Psoas muscle (tissue), 8 donors: ENCODE measurements around the gene OR2D2. TPM values are rescaled to one million over a fixed set of nuclear protein-coding genes. Genes with fewer than 3 reads are reported as not detected.

Source experiments
- ATAC-seq, 4 donors: fragments of 200-7000 bp; cut with Tn5 transposase; one replicate each; pipeline ENCODE4 v1.9.1; 2020; ENCODE audit warnings: moderate library complexity in 3 of 4, mild to moderate bottlenecking in 2 of 4
- DNase-seq, 2 donors: peaks; one replicate each; pipeline ENCODE4 v3.0.0-alpha.2; 2020
- H3K27ac ChIP-seq: fragments of 200-600 bp; one replicate; pipeline ENCODE4 v1.8.0; 2022
- H3K27me3 ChIP-seq, 3 donors: fragments of 200-600 bp in 1 of 3; one replicate each; pipeline versions ENCODE4 v1.6.1 to v1.8.0; 2013 to 2022; ENCODE audit warnings: low read length in 2 of 3, mild to moderate bottlenecking in 2 of 3, moderate library complexity in 1 of 3; ENCODE audit not compliant: insufficient read depth in 3 of 3
- H3K36me3 ChIP-seq, 2 donors: fragments of 200-600 bp in 1 of 2; one replicate each; pipeline versions ENCODE4 v1.6.1 to v1.8.0; 2013 to 2022; ENCODE audit warnings: low read depth in 1 of 2, mild to moderate bottlenecking in 1 of 2, moderate library complexity in 1 of 2; ENCODE audit not compliant: insufficient read depth in 1 of 2
- H3K4me1 ChIP-seq: fragments of 200-600 bp; one replicate; pipeline ENCODE4 v1.8.0; 2022
- H3K4me3 ChIP-seq: fragments of 200-600 bp; one replicate; pipeline ENCODE4 v1.8.0; 2022; ENCODE audit warnings: mild to moderate bottlenecking
- H3K9me3 ChIP-seq: fragments of 200-600 bp; one replicate; pipeline ENCODE4 v1.8.0; 2022
- WGBS, 3 donors: extraction: QIAGEN DNeasy Blood & Tissue Kit; methylation state at CpG; one replicate each; pipeline versions ENCODE4 v1.1.6 to v1.1.7; 2013; 5-methylcytosine and 5-hydroxymethylcytosine counted together
- intact Hi-C, 2 donors: fragments of 100-400 bp; cut with DNase I; formaldehyde crosslinking; loops; one replicate each; pipeline versions ENCODE4 v1.11.0 to v1.14.2; 2022
- polyA plus RNA-seq, 3 donors: library from polyadenylated mRNA; stranded (reverse); fragments of 200-250 nt; gene quantifications; one replicate each; pipeline ENCODE4 v1.2.3, GENCODE V29; 2013
- total RNA-seq, 4 donors: library from RNA; stranded (reverse); fragmentation: NEBNext Ultra II Directional in 2 of 4; extraction: Animal tissue kit (Norgen Biotek cat#: 25700) in 2 of 4; gene quantifications; one replicate each; pipeline versions ENCODE4 v1.2.1 to v1.2.4, GENCODE V29; 2021 to 2023
- TF ChIP-seq, protein P1 (sequence below): fragments of 200-600 bp; IDR thresholded peaks from one replicate; pipeline ENCODE4 v1.8.0; 2022; ENCODE audit warnings: antibody characterized with exemption
- donor health status: healthy with polysubstance abuse.
- donor health status: DM: no; HTN: no; CAD: no; lungs with moderate emphysema.
- donor health status: Bipolar disorder and iron deficiency.
- donor health status: healthy.
- donor health status: DM: yes; HTN: yes; CAD: no.
- donor health status: DM: no; HTN: no; CAD: no.
- donor health status: DM: no; HTN: no; CAD: no.
- donor health status: DM: yes; HTN: yes; CAD: no.

OR2D2 gene
- total and polyA plus RNA-seq, 7 donors: not detected

- Histone ChIP-seq H3K9me3 (no peaks in the 10 kb centered on the region), H3K4me3 (no peak overlapping the region), H3K27me3 (peaks cover 0 to 16% (median 3%) of the 10 kb centered on the region in 3 donors), H3K36me3 (no peaks in the 10 kb centered on the region), H3K27ac (no peak overlapping the region), H3K4me1 (peaks cover 7% of the 10 kb centered on the region)
- 68 to 84% (median 73%) methylated on average over 4 of the region's 4 CpGs for WGBS, 3 donors
- DNase-seq (no peak), ATAC-seq (no peak)
- intact Hi-C loops: no loop called here
- TF ChIP-seq, protein P1, sequence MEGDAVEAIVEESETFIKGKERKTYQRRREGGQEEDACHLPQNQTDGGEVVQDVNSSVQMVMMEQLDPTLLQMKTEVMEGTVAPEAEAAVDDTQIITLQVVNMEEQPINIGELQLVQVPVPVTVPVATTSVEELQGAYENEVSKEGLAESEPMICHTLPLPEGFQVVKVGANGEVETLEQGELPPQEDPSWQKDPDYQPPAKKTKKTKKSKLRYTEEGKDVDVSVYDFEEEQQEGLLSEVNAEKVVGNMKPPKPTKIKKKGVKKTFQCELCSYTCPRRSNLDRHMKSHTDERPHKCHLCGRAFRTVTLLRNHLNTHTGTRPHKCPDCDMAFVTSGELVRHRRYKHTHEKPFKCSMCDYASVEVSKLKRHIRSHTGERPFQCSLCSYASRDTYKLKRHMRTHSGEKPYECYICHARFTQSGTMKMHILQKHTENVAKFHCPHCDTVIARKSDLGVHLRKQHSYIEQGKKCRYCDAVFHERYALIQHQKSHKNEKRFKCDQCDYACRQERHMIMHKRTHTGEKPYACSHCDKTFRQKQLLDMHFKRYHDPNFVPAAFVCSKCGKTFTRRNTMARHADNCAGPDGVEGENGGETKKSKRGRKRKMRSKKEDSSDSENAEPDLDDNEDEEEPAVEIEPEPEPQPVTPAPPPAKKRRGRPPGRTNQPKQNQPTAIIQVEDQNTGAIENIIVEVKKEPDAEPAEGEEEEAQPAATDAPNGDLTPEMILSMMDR: no peak
Observed at GRCh38 chr11:6928916-6929315, 36.6 kb upstream of the OR2D2 start.

GRCh38 chr11:6927030-6927617, 34.8 kb upstream of the OR2D2 start:
- no peaks in the 10 kb centered on the region for H3K9me3 ChIP-seq
- no peak for DNase-seq
- peak overlapping the region; percentile 63 for H3K4me3 ChIP-seq
- no peak overlapping the region for H3K27ac ChIP-seq
- TF ChIP-seq, protein P1: no peak
- intact Hi-C loops: no loop called here
- H3K36me3 ChIP-seq: no peaks in the 10 kb centered on the region
- H3K4me1 ChIP-seq: peaks cover 7% of the 10 kb centered on the region
- 10 to 18% (median 15%) methylated on average over 11 of the region's 11 CpGs for WGBS, 3 donors
- peaks cover 0 to 16% (median 3%) of the 10 kb centered on the region in 3 donors for H3K27me3 ChIP-seq
- peak in 2 of 4 donors; percentile 22 to 41 for ATAC-seq

- 0 to 1% (median 1%) methylated on average over 59 to 61 of the region's 61 CpGs for WGBS, 3 donors
- Histone ChIP-seq H3K36me3 (no peaks in the 10 kb centered on the region), H3K4me1 (peaks cover 7% of the 10 kb centered on the region), H3K9me3 (no peaks in the 10 kb centered on the region), H3K4me3 (peak within 1 kb of the TSS; percentile 63), H3K27ac (no peak within 1 kb of the TSS), H3K27me3 (peaks cover 0 to 16% (median 3%) of the 10 kb centered on the region in 3 donors)
- ATAC-seq (peak; percentile 66 to 90 (median 80)), DNase-seq (peak; percentile 78 to 82)
- TF ChIP-seq, protein P1: no peak
- intact Hi-C loops: no loop called here
Observed at GRCh38 chr11:6926208-6927029, 34.1 kb upstream of the OR2D2 start, which contains the start of gene ZNF215. Gene ZNF215, plus strand, starts transcription at chr11:6926426. Its CDS starts 5,847 bp downstream, at chr11:6932273.

DNA sequence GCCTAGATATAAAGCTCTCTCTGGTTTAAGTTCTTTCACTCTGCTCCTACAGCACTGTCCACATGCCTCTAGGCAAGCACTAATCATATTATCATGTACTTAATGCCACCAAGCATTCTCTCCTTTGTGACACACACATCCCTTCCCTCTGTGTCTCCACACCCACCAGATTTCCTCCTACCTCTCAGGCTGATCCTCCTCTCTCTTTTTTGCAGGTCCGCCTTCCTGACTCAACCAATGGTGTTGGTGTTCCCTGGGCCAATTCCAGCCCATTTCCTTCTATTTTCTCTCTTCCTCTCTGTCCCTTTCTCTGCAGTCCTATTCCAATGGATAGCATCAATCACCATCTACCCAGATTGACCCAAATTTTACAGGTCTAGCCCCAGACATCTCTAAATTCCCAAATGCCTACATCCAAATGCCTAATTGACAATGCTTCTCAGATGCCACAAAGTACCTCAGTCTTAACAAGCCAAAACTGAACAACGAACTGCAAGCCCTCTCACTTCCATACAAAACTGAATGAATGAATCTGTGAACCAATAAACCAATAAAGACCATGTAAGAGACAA, 33.4 kb upstream of the OR2D2 start:
- no peak overlapping the region for H3K27ac ChIP-seq
- peak overlapping the region; percentile 63 for H3K4me3 ChIP-seq
- H3K27me3 ChIP-seq: peaks cover 0 to 16% (median 3%) of the 10 kb centered on the region in 3 donors
- WGBS, 3 donors: 48 to 64% (median 60%) methylated on average over 2 of the region's 2 CpGs
- ATAC-seq (peak in 2 of 4 donors; percentile 9 to 21), DNase-seq (no peak)
- TF ChIP-seq, protein P1: no peak
- H3K4me1 ChIP-seq: peaks cover 7% of the 10 kb centered on the region
- intact Hi-C loops: no loop called here
- H3K36me3 ChIP-seq: no peaks in the 10 kb centered on the region
- no peaks in the 10 kb centered on the region for H3K9me3 ChIP-seq
